AG10803 (cell line): ENCODE measurements around the gene REP15.

Source experiments
- DNase-seq: peaks from one replicate; pipeline ENCODE4 v3.0.0; 2010; ENCODE audit warnings: low read depth
- H3K4me3 ChIP-seq: 2 replicates; pipeline ENCODE4 v1.5.1; 2011; ENCODE audit warnings: mild to moderate bottlenecking, low read length, control low read depth
- CTCF ChIP-seq: conservative IDR thresholded peaks from 2 replicates; pipeline ENCODE4 v1.5.1; 2011; ENCODE audit warnings: mild to moderate bottlenecking, low read length, control low read depth, inconsistent platforms

The REP15 gene

GRCh38 chr12:27710592-27711316 lies 14.5 kb downstream of the REP15 start, which contains the start of gene MRPS35:
MRPS35 (plus strand) TSS chr12:27710832; CDS start chr12:27710844, 12 bp downstream.
- TF ChIP-seq CTCF: no peak
- H3K4me3 ChIP-seq: peak within 1 kb of the TSS; percentile 95
- peak; percentile 94 for DNase-seq

GRCh38 chr12:27711317-27711682 lies 15.1 kb downstream of the REP15 start:
- no peak for DNase-seq
- TF ChIP-seq CTCF: no peak
- peak overlapping the region; percentile 95 for H3K4me3 ChIP-seq

GRCh38 chr12:27711967-27712366 lies 15.7 kb downstream of the REP15 start:
- no peak for TF ChIP-seq CTCF
- DNase-seq: no peak
- H3K4me3 ChIP-seq: peak overlapping the region; percentile 95

- no peak for TF ChIP-seq CTCF
- no peak overlapping the region for H3K4me3 ChIP-seq
- DNase-seq: no peak
Measured at GRCh38 chr12:27723212-27723611, 27.0 kb downstream of the REP15 start.

- no peak overlapping the region for H3K4me3 ChIP-seq
- no peak for TF ChIP-seq CTCF
- DNase-seq: no peak
Measured at GRCh38 chr12:27730097-27730588, 33.9 kb downstream of the REP15 start.

- no peak for DNase-seq
- peak; percentile 38 for TF ChIP-seq CTCF
- no peak overlapping the region for H3K4me3 ChIP-seq
Measured at GRCh38 chr12:27732281-27732680, 36.0 kb downstream of the REP15 start.

- H3K4me3 ChIP-seq: no peak overlapping the region
- peak; percentile 34 for DNase-seq
- TF ChIP-seq CTCF: peak; percentile 97
Measured at GRCh38 chr12:27733052-27733656, 36.9 kb downstream of the REP15 start.
